NCI-H1092 (cell line): ENCODE results near the gene DAP3.
"Not testable (repeated sequence)": the region's sequence is repeated elsewhere in the genome, so short reads cannot be mapped to it uniquely, and the experiment has no call there.

Source experiments
- DNase-seq: peaks from one replicate; lab custom pipeline; 2025; lab: John Stamatoyannopoulos, UW

The DAP3 gene

DNA sequence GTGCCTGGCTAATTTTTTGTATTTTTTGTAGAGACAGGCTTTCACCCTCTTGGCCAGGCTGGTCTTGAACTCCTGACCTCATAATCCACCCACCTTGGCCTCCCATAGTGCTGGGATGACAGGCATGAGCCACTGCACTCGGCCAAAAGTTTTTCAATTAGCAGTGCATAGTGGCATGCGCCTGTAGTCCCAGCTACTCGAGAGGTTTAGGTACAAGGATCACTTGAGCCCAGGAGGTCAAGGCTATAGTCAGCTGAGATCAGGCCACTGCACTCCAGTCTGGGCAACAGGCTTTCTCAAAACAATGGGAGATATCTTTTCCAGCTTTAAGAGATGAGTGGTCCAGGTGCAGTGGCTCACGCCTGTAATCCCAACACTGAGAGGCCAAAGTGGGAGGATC lies 30.8 kb downstream of the DAP3 start:
- no peak for DNase-seq

DNA sequence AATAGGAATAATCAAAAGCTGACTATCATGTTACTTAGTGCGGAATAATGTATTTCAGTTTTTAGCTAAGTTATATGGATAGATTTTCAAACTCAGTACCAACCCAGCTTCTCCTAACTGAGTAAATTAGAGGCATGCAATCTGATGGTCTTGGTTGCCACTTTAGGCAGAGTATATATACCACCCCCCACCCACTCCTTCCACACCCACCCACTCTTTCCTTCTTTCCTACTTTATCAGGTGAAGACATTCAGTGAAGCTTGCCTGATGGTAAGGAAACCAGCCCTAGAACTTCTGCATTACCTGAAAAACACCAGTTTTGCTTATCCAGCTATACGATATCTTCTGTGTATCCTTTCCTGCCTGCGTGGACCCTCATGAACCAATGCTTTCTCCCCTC lies 36.3 kb downstream of the DAP3 start:
- DNase-seq, result no peak

DNA sequence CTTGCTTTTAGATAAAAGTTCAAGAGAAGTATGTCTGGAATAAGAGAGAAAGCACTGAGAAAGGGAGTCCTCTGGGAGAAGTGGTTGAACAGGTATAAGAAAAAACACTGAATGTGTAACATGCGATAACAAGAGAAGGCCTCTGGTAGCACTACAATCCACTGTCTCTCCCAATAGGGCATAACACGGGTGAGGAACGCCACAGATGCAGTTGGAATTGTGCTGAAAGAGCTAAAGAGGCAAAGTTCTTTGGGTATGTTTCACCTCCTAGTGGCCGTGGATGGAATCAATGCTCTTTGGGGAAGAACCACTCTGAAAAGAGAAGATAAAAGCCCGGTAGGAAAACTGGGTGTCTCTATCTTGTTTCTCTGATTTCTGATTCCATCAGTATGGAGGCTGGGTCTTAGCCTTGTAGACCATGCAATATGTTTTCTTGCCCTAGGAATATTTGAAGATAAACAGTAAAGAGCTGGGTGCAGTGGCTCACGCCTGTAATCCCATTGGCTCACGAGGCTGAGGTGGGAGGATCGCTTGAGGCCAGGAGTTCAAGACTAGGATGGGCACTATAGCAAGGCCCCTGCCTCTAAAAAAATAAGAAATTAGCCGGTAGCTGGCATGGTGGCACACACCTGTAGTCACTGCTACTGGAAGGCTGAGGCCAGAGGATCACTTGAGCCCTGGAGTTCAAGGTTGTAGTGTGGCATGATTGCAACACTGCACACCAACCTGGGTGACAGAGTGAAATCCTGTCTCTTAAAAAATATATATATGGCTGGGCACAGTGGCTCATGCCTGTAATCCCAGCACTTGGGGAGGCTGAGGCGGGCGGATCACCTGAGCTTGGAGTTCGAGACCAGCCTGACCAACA lies 40.4 kb downstream of the DAP3 start:
- peak; percentile 22 for DNase-seq

DNA sequence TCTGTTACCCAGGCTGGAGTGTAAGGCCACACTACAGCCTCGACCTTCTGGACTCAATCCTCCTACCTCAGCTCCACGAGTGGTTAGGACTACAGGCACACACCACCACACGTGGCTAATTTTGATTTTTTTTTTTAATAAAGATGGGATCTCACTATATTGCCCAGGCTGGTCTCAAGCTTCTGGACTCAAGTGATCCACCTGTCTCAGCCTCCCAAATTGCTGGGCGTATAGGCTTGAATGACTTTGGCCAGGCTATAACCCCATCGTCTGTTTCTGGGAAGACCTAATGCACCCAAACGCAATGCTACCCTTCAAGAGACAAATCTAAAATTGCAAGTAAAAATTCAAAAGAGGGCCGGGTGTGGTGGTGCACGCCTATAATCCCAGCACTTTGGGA lies 52.1 kb downstream of the DAP3 start:
- no peak for DNase-seq

DNA sequence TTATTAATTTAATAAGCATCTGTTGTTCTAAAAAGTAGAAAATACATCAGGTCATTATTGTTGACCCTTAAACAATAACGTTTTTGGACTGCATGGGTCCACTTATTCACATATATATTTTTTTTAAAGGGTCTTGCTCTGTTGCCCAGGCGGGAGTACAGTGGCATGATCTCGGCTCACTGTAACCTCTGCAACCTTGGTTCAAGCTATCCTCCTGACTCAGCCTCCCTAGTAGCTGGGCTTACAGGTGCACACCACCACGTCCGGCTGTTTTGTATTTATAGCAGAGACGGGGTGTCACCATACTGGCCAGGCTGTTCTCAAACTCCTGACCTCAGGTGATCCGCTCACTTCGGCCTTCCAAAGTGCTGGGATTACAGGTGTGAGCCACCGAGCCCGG lies 53.0 kb downstream of the DAP3 start:
- no peak for DNase-seq

DNA sequence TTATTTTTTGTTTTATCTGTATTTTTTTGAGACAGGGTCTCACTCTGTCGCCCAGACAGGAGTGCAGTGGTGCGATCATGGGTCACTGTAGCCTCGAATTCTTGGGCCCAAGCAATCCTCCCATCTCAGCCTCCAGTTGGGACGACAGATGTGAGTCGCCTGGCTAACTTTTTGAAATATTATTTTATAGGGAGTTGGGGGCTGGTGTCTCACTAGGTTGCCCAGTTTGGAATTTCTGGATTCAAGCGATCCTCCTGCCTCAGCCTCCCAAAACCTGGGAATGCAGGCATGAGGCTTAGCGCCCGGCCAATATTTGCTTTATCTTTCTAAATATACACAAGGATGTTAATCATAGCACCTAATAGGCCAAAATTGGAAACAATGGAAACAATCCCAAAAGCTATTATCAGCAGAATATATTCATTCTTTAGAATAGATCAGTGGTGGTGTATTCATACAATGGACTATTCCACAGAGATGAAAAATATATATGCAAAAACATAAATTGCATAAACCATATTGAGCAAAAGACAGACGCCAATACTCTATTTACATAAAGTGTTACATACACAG lies 55.9 kb downstream of the DAP3 start:
- DNase-seq, result no peak

DNA sequence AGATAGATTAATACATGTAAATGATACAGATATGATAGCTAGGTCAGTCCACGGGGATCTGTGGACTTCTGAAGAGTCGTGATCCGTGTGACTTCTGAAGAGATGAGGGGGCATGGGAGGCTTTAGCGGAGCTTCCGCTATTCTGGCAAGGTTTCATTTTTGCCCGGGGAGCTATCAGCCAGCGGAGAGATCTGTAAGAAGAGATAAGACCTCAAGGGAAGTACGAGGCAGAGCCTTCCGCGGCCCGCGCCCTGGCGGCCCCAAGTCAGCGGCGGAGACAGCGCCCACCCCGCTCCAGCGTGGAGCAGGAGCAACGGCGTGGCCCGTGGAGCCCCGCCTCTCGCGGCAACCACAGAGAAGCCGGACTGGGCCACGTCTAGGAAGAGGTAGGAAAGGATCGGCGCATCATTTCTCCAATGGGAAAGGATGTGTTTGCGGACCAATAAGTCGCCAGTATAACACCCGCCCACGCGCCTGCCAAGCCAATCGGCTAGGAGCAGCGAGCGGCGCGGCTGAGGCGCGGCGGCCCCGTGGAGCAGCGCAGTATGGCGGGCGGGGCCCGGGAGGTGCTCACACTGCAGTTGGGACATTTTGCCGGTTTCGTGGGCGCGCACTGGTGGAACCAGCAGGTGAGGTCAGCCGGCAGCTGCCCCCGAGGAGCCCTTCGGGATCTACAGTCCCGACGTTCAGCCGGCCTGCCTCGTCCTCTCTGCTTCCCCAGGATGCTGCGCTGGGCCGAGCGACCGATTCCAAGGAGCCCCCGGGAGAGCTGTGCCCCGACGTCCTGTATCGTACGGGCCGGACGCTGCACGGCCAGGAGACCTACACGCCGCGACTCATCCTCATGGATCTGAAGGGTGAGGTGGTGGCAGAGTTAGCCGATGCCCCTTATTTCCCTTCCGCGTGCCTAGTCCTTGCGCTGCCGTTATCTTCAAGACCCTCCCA lies 56.7 kb downstream of the DAP3 start:
- DNase-seq, result peak; percentile 96

DNA sequence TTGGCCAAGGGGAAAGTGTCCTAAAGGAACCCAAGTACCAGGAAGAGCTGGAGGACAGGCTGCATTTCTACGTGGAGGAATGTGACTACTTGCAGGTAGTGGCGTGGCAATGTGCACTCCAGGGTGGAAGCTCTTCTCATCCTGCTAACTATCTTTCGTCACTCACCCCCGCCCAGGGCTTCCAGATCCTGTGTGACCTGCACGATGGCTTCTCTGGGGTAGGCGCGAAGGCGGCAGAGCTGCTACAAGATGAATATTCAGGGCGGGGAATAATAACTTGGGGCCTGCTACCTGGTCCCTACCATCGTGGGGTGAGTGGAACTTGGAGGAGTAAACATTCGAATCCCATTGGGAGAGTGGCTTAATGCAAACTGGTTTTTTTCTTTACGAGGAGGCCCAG lies 58.7 kb downstream of the DAP3 start:
- not testable (repeated sequence) for DNase-seq

DNA sequence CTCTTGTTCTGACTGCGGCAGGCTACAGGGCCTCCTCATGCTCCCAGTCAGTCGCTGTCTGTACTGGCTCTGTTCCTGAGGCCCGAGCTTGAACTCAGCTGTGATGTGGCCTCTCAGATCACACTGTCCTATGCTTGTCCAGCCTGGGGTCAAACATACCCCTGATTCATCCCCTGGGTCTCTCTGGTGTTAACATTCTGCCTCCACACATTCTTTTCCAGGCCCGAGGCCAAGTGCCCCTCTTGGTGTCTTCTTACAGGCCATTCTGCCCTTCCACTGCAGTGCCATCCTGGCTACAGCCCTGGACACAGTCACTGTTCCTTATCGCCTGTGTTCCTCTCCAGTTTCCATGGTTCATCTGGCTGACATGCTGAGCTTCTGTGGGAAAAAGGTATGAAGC lies 59.2 kb downstream of the DAP3 start:
- not testable (repeated sequence) for DNase-seq

DNA sequence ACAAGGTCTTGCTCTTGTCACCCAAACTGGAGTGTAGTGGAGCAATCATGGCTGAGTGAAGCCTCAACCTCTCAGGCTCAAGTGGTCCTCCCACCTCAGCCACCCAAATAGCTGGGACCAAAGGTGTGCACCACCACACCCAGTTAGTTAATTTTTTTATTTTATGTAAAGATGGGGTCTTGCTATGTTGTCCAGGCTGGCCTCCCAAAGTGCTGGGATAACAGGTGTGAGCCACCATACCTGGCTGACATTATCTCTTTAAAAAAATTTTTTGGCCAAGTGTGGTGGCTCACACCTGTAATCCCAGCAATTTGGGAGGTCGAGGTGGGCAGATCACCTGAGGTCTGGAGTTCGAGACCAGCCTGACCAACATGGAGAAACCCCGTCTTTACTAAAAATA lies 70.1 kb downstream of the DAP3 start:
- not testable (repeated sequence) for DNase-seq

DNA sequence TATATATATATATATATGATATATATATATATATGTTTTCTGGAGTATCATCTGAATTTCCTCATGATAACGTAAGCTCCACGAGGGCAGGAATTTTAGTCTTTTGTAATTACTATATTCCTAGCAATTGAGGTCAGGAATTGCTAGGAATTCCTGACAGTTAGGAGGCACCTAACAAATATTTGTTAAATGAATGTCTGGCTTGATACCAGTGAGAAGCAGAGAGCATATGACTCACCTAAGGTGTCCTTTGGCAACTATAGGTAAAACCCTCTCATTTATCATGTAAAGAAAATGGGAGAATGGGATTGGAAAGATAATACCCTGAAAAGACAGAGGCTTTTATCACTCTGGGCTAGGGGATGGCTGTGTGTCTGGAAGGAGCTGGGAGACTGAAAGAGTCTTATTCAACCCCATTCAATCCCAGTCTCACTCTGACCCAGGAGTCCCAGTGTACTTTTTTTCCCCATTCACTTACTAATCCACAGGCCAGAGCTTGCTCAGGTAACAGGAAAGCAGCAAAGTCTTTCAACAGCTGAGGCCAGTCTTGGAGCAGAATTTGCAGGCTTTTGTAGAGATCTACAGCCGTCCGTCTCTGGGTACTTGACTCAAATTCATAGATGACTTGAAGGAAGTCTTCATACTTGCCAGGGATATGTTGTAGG lies 71.2 kb downstream of the DAP3 start:
- no peak for DNase-seq

DNA sequence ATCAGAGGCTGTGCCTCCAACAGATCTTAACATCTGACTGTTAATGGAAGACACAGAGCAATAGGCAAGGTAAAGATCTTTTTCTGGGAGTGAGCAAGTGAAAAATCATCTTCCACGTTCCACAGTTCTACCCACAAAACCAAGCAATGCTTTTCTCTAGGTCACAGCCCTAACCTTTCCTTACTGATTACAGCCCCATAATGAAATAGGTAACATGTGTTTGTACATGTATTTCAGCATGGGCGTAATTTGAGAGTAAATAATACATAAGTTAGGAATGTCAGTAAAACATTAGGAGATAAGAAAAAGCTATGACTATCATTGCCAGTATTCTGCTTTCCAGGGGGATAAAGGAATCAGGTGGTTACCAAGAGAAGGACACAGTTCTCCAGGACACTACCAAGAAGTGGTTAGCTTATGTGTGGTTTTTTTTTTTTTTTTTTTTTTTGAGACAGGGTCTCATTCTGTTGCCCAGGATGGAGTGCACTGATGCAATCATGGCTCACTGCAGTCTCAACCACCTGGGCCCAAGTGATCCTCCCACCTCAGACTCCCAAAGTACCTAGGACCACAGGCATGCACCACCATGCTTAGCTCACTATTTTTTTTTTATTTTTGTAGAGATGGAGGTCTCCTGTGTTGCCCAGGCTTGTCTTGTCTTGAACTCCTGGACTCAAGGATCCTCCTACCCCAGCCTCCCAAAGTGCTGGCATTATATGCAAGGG lies 72.0 kb downstream of the DAP3 start:
- DNase-seq, result no peak

DNA sequence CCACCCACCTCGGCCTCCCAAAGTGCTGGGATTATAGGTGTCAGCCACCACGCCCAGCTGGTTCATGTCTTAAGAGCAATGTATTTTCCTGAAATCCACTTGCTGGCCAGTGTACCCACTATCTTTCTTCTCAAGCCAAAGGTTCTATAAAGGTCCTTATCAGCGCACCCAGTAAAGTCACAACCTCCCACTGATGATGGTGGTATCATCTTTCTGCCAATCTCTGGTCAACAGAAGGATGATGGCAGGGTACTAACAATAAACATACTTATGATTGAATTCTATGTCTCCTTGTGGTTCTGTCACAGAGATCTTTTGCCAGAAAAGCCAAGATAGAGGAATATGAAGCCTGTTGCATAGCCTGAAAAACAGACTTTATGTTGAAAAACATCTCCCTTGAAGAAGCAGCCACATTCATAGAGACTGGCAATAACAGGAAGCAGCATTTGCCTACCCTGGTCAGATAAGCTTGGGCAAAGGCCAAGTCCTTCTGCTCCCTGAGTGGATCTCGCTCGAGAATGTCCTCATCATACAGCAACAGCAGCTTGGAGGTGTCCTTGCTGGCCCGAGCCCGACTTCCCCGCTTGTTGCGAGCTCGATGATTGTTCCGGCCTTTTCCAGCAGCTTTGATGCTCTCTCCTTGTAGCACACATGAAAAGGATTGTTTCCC lies 73.0 kb downstream of the DAP3 start:
- no peak for DNase-seq

DNA sequence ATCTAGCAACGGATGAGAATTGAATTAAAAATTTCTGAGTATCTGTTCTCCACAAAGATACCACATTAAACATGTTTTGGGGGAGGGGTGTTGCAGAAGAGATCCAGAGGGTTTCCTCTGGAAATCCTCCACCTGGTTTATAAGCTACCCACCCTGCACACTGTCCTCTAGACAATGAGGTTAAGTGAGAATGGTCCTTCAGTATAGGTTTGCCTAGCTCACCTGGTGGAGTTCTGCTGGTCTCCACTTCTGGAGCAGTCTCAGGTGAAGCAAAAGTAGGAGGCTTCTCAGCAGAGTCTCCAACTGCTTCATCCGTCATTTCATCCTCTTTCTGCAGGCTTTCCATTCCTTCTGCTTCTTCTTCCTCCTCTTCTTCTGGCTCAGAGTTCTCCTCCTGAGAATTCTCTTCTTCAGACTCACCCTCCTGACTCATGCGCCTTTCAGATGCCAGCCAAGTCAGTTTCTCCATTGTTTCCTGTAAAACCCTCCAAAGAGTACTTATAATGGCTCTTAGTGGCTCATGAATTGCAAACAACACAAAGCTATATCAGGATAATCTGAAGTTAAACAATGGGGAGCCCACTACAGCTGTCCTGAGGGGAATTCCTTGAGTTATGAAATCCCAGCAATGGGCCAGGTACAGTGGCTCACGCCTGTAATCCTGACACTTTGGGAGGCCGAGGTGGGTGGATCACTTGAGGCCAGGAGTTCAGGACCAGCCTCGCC lies 74.4 kb downstream of the DAP3 start:
- not testable (repeated sequence) for DNase-seq

DNA sequence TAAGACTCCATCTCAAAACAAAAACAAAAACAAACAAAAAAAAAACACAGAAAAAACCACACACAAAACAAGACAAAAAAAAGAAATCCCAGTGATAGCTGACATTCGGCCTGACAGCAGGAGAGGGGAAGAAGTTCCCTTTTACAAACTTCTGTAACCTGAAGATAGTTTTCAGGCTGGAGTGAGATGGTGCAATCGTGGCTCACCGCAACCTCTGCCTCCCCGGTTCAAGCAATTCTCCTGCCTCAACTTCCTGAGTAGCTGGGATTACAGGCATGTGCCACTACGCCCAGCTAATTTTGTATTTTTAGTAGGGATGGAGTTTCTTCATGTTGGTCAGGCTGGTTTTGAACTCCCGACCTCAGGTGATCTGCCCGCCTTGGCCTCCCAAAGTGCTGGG lies 75.1 kb downstream of the DAP3 start:
- not testable (repeated sequence) for DNase-seq

DNA sequence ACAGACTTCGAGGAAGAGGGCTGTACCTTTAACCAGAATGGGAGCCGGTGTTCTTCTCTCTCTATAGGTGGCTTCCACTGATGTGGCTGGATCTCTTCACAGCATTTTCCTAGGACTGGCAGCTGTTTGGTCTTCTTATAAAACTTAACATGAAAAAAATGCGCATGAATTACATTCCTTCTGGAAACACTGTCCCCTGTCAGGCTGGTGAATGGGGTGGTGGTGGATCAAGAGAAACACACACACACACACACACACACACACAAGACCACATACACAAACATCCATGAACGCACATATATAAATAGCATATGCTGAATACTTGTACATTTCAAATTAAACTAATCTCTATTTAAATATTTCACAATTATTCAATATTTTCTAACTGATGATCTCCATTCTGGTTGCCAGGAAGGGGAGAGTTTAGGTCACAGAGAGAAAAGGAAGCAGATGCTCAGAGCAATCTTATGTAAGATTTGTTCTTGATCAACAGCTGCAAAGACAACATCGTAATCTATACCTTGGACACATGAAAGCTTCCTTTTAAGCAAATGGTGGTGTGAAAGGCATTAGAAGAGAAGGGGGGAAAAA lies 78.6 kb downstream of the DAP3 start:
- not testable (repeated sequence) for DNase-seq

DNA sequence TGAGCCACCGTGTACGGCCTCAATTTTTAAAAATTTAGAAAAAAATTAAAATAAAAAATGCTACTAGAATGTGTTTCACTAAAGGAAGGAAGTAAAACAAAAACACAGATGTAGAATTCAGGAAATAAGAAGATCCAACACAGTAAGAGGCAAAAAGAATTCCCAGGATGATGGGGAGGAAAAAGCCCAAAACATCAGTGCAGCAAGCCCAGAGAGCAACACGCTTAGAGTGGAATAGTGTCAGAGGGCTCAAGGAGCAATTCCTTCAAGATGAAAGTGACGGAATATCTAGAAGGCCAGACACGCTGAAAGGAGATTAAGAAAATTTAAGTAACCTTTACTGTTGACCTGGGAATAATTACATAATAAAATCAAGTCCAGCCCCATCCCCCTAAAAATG lies 80.4 kb downstream of the DAP3 start:
- no peak for DNase-seq

DNA sequence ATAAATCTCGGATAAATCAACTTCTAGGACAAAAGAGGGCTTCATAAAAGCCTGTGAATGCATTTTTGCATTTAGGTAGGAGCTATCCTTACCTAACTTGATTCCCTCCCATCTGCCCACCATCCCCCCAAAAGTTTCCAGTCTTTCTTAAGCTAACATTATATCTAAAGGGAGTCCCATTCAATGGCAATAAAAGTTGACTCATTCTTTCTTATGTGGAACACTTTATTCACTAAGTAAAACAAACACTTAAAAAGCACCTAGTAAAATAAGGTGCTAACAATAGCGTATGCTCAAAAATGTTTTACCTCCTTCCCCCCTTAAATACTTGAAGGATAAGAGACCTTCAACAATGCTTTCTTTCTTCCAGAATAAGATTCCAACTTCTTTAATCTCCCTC lies 84.3 kb downstream of the DAP3 start:
- DNase-seq, result no peak

DNA sequence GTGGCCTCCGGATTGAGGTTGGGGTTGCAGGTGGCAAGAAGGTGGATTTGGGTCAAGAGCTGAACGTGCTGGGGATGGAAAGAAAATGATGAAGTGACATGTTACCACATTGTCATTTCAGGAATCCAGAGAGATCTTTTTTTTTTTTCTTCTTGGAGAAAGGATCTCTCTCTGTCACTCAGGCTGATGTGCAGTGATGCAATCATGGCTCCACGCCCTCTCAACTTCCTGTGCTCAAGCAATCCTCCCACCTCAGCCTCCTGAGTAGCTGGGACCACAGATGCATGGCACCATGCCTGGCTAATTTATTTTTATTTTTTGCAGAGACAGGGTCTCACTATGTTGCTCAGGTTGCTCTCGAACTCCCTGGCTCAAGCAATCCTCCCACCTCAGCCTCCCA lies 87.5 kb downstream of the DAP3 start:
- DNase-seq, result no peak

DNA sequence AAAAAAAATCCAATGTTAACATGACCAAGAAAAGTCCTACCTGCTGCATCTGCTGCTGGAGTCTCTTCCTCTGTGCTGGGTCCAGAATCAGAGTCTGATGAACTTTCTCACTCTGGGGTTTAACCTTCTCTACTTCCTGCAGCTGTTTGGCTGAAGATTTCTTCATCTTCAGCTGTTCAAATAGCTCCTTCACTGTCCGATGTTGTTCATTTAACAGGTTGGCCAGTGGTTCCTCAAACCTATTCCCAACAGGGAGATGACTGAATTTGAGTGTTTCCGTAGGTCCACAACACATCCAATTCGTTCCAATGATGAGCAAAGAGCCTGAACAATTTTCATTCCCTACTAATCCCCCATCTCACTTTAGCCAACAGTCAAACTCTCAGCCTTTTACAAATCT lies 88.7 kb downstream of the DAP3 start:
- no peak for DNase-seq
